C4-2B (cell line): ENCODE results near the gene OPN1SW.

Experiments used
- CTCF ChIP-seq: fragments of 450-650 bp; conservative IDR thresholded peaks from 2 replicates; pipeline ENCODE4 v1.5.1; 2017; ENCODE audit warnings: mild to moderate bottlenecking
- ZFX ChIP-seq: fragments of 450-650 bp; IDR thresholded peaks from 2 replicates; pipeline ENCODE4 v1.6.1; 2017

- no peak for TF ChIP-seq CTCF
- no peak for TF ChIP-seq ZFX
Observed at GRCh38 chr7:128757203-128757602, 18.4 kb downstream of the OPN1SW start.
